Measurements from ENCODE around the gene CCNC. TPM values are rescaled to one million over a fixed set of nuclear protein-coding genes. Genes with fewer than 3 reads are reported as not detected.
A peak's percentile ranks its signal among the peaks of the same experiment; 100 is the strongest.

The CCNC gene, protein sequence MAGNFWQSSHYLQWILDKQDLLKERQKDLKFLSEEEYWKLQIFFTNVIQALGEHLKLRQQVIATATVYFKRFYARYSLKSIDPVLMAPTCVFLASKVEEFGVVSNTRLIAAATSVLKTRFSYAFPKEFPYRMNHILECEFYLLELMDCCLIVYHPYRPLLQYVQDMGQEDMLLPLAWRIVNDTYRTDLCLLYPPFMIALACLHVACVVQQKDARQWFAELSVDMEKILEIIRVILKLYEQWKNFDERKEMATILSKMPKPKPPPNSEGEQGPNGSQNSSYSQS
- 49.0 TPM for polyA plus RNA-seq (2013, experiment 1 of 2)
- polyA plus RNA-seq (2013, experiment 2 of 2) = 51.0 TPM

DNA sequence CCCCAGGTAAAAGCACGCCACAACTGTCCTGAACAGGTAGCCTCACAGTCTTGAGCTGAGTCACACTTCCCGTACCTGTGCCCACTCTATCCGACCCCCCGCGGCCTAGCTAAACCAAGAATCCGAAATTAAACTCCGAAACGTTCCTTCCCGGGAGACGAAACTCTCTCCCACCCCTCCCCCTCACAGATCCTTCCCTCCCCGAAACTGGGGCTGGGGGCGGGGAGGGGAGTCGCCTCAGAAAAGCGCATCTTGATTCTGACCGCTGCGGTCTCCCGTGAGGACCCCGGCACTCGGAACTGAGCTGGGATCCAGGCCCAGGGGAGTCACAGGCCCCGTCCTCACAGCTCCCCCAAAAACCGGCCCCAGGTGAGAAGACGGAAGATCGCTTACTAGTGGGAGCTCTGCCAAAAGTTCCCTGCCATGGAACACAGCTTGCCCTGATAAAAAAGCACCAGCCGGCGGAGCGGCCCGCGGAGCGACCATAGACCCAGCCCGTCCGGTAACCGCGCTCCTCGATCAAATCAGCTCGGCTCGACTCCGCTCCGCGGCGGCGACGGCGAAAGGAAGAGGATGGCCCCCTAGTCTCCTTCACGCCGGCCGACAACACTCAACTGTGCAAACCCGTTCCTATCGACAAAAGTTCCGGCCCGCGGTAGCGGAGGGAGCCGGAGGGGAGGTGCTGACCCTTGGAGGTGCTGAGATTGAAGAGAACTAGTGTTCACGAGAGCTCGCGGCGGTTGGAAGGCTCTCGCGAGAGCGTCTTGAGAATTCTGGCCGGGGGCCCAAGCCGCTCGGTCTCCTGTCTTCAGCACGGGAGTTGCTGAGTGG lies at the start of gene CCNC:
TSS of gene CCNC (minus strand) at position 558 of the 831 bp plus-strand sequence. CDS start at position 425, 133 bp downstream.
- peak within 1 kb of the TSS; percentile 84 for H2AK5ac ChIP-seq (ENCODE audit: low read depth, low read length)
- H2AFZ ChIP-seq (ENCODE audit: low read length) = peak within 1 kb of the TSS; percentile 96
- peaks cover 0 to 4% of the 10 kb centered on the region in 2 donors for H3K4me1 ChIP-seq (ENCODE audit: control insufficient read depth in 2 of 2, insufficient read depth in 1 of 2, low read depth in 1 of 2, low read length in 2 of 2)
- H3K27ac ChIP-seq (replicated peaks; ENCODE audit: low read length) = peak within 1 kb of the TSS; percentile 88
- no peak within 1 kb of the TSS for H2BK12ac ChIP-seq (ENCODE audit: low read length)
- H3K4me2 ChIP-seq (ENCODE audit: insufficient read depth, low read length, poor library complexity, severe bottlenecking) = peak within 1 kb of the TSS; percentile 45
- H3K4ac ChIP-seq (ENCODE audit: low read length) = no peak within 1 kb of the TSS
- no CpG with 5 or more reads among the region's 64 CpGs for WGBS, 2 donors (ENCODE audit: extremely low coverage in 2 of 2, insufficient read length in 2 of 2, insufficient replicate concordance in 1 of 2)
- H2BK120ac ChIP-seq (ENCODE audit: low read depth, low read length) = no peak within 1 kb of the TSS
- H3K4me3 ChIP-seq (ENCODE audit: low read length in 2 of 2) = peak within 1 kb of the TSS; percentile 87 to 99
- H4K8ac ChIP-seq (ENCODE audit: low read depth, low read length) = no peak within 1 kb of the TSS
- H3K36me3 ChIP-seq (replicated peaks in 1 of 2; ENCODE audit: control insufficient read depth in 2 of 2, insufficient read depth in 2 of 2, low read length in 2 of 2) = peaks cover 0 to 12% of the 10 kb centered on the region in 2 donors
- no peaks in the 10 kb centered on the region for H3K27me3 ChIP-seq (ENCODE audit: control insufficient read depth in 3 of 3, insufficient read depth in 3 of 3, low read depth in 1 of 3, low read length in 3 of 3)
- H3K18ac ChIP-seq (ENCODE audit: low read length) = peak within 1 kb of the TSS; percentile 95
- no peak within 1 kb of the TSS for H3K9ac ChIP-seq (ENCODE audit: low read depth, low read length, poor library complexity)
- H4K91ac ChIP-seq (ENCODE audit: low read depth, low read length, poor library complexity) = no peak within 1 kb of the TSS
- H3K9me3 ChIP-seq (replicated peaks in 1 of 2; ENCODE audit: control insufficient read depth in 2 of 2, insufficient read depth in 1 of 2, low read depth in 1 of 2, low read length in 2 of 2) = no peaks in the 10 kb centered on the region
- H2BK5ac ChIP-seq (ENCODE audit: low read length) = peak within 1 kb of the TSS; percentile 95
- peak; percentile 91 for DNase-seq (ENCODE audit: low spot score)
- H2BK15ac ChIP-seq (ENCODE audit: low read length) = peak within 1 kb of the TSS; percentile 85
- no peaks in the 10 kb centered on the region for H3K79me1 ChIP-seq (ENCODE audit: low read depth, low read length)
- H3K14ac ChIP-seq (ENCODE audit: low read length) = peak within 1 kb of the TSS; percentile 82
- H3K23ac ChIP-seq (ENCODE audit: low read depth, low read length, poor library complexity) = peak within 1 kb of the TSS; percentile 99

DNA sequence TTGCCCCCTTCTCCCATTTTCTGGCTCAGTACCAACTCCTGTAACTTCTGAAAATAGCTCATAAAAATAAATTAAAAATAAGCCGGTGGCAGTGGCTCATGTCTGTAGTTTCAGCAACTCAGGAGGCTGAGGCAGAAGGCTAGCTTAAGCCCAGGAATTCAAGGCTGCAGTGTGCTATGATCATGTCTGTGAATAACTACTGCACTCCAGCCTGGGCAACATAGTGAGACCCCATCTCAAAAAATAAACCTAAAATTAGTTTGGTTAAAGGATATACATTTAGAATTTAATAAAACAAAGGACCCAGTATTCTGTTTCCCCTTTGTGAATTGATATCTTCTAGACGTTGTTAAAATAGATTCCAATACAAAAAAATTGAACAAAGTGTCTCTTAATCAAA lies 48.7 kb upstream of the CCNC start:
- H3K36me3 ChIP-seq (replicated peaks in 1 of 2; ENCODE audit: control insufficient read depth in 2 of 2, insufficient read depth in 2 of 2, low read length in 2 of 2) = no peaks in the 10 kb centered on the region
- peaks cover 44 to 95% (median 75%) of the 10 kb centered on the region in 3 experiments for H3K27me3 ChIP-seq (ENCODE audit: control insufficient read depth in 3 of 3, insufficient read depth in 3 of 3, low read depth in 1 of 3, low read length in 3 of 3)
- no peak overlapping the region for H3K14ac ChIP-seq (ENCODE audit: low read length)
- H3K23ac ChIP-seq (ENCODE audit: low read depth, low read length, poor library complexity) = no peak overlapping the region
- H2BK120ac ChIP-seq (ENCODE audit: low read depth, low read length) = no peak overlapping the region
- no peak overlapping the region for H3K4me2 ChIP-seq (ENCODE audit: insufficient read depth, low read length, poor library complexity, severe bottlenecking)
- H4K91ac ChIP-seq (ENCODE audit: low read depth, low read length, poor library complexity) = no peak overlapping the region
- no peak overlapping the region for H4K8ac ChIP-seq (ENCODE audit: low read depth, low read length)
- H2AK5ac ChIP-seq (ENCODE audit: low read depth, low read length) = no peak overlapping the region
- no peak overlapping the region for H3K9ac ChIP-seq (ENCODE audit: low read depth, low read length, poor library complexity)
- no peak overlapping the region for H3K4me3 ChIP-seq (ENCODE audit: low read length in 2 of 2)
- H3K79me1 ChIP-seq (ENCODE audit: low read depth, low read length) = peaks cover 2% of the 10 kb centered on the region
- no peak overlapping the region for H2BK12ac ChIP-seq (ENCODE audit: low read length)
- no CpG with 5 or more reads among the region's 2 CpGs for WGBS, 2 donors (ENCODE audit: extremely low coverage in 2 of 2, insufficient read length in 2 of 2, insufficient replicate concordance in 1 of 2)
- no peak for DNase-seq (ENCODE audit: low spot score)
- H3K18ac ChIP-seq (ENCODE audit: low read length) = no peak overlapping the region
- H3K27ac ChIP-seq (replicated peaks; ENCODE audit: low read length) = no peak overlapping the region
- H3K9me3 ChIP-seq (replicated peaks in 1 of 2; ENCODE audit: control insufficient read depth in 2 of 2, insufficient read depth in 1 of 2, low read depth in 1 of 2, low read length in 2 of 2) = peaks cover 9 to 10% of the 10 kb centered on the region in 2 donors
- no peak overlapping the region for H3K4ac ChIP-seq (ENCODE audit: low read length)
- H2BK15ac ChIP-seq (ENCODE audit: low read length) = no peak overlapping the region
- H3K4me1 ChIP-seq (ENCODE audit: control insufficient read depth in 2 of 2, insufficient read depth in 1 of 2, low read depth in 1 of 2, low read length in 2 of 2) = peaks cover 0 to 10% of the 10 kb centered on the region in 2 donors
- H2AFZ ChIP-seq (ENCODE audit: low read length) = no peak overlapping the region
- no peak overlapping the region for H2BK5ac ChIP-seq (ENCODE audit: low read length)

DNA sequence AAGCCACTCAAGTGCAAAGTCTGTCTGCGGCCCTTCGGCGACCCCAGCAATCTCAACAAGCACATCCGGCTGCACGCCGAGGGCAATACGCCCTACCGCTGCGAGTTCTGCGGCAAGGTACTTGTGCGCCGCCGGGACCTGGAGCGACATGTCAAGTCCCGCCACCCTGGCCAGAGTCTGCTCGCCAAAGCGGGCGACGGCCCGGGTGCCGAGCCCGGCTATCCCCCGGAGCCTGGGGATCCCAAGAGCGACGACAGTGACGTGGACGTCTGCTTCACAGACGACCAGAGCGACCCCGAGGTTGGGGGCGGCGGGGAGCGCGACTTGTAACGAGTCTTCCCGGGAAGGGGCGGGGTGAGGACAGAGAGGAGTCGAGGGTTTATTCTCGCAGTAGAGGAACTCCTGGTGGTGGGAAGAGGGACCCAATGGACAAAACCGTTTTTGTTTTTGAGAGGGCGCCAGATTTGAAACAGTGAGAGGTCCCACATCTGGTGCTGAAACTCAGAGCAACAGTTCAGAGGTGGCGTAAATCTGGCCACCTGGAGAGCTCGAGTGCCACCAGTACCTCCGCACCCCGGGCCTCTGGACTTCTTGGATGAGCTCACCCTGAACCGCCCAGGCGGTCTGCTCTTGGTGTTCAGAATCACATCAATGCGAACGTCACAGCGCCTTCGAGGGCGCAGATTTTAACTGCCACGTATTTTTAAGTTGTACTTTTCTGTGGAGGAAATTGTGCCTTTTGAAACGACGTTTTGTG lies 46.1 kb upstream of the CCNC start:
- Histone ChIP-seq H3K4me2 (ENCODE audit: insufficient read depth, low read length, poor library complexity, severe bottlenecking) (peak overlapping the region; percentile 93), H2AK5ac (ENCODE audit: low read depth, low read length) (peak overlapping the region; percentile 28), H2BK120ac (ENCODE audit: low read depth, low read length) (no peak overlapping the region), H3K4me1 (ENCODE audit: control insufficient read depth in 2 of 2, insufficient read depth in 1 of 2, low read depth in 1 of 2, low read length in 2 of 2) (peaks cover 0 to 10% of the 10 kb centered on the region in 2 donors), H3K4ac (ENCODE audit: low read length) (no peak overlapping the region), H4K8ac (ENCODE audit: low read depth, low read length) (no peak overlapping the region), H3K4me3 (ENCODE audit: low read length in 2 of 2) (peak overlapping the region; percentile 43 to 66), H3K18ac (ENCODE audit: low read length) (peak overlapping the region; percentile 83), H4K91ac (ENCODE audit: low read depth, low read length, poor library complexity) (no peak overlapping the region), H3K23ac (ENCODE audit: low read depth, low read length, poor library complexity) (no peak overlapping the region), H3K27ac (replicated peaks; ENCODE audit: low read length) (no peak overlapping the region), H2BK5ac (ENCODE audit: low read length) (peak overlapping the region; percentile 24), H3K14ac (ENCODE audit: low read length) (peak overlapping the region; percentile 56), H2BK12ac (ENCODE audit: low read length) (peak overlapping the region; percentile 46), H3K9ac (ENCODE audit: low read depth, low read length, poor library complexity) (peak overlapping the region; percentile 44), H3K36me3 (replicated peaks in 1 of 2; ENCODE audit: control insufficient read depth in 2 of 2, insufficient read depth in 2 of 2, low read length in 2 of 2) (no peaks in the 10 kb centered on the region), H2BK15ac (ENCODE audit: low read length) (no peak overlapping the region), H2AFZ (ENCODE audit: low read length) (peak overlapping the region; percentile 99), H3K79me1 (ENCODE audit: low read depth, low read length) (peaks cover 2% of the 10 kb centered on the region), H3K27me3 (ENCODE audit: control insufficient read depth in 3 of 3, insufficient read depth in 3 of 3, low read depth in 1 of 3, low read length in 3 of 3) (peaks cover 47 to 98% (median 79%) of the 10 kb centered on the region in 3 experiments), H3K9me3 (replicated peaks in 1 of 2; ENCODE audit: control insufficient read depth in 2 of 2, insufficient read depth in 1 of 2, low read depth in 1 of 2, low read length in 2 of 2) (peaks cover 9 to 10% of the 10 kb centered on the region in 2 donors)
- WGBS, 2 donors (ENCODE audit: extremely low coverage in 2 of 2, insufficient read length in 2 of 2, insufficient replicate concordance in 1 of 2) = no CpG with 5 or more reads among the region's 55 CpGs
- DNase-seq (ENCODE audit: low spot score) = no peak

Measured in neuronal stem cell (in vitro differentiated cells).